Retina (tissue), 1 donor: Measurements from ENCODE around the gene SMARCC2.
A peak's percentile ranks its signal among the peaks of the same experiment; 100 is the strongest.
"Not testable (repeated sequence)": the region's sequence is repeated elsewhere in the genome, so short reads cannot be mapped to it uniquely, and the experiment has no call there.

ENCODE experiments used
- DNase-seq: peaks from one replicate; pipeline ENCODE4 v3.0.0-alpha.2; 2016

Gene SMARCC2

GRCh38 chr12:56206452-56207166 lies 17.3 kb upstream of the SMARCC2 start:
- peak; percentile 42 for DNase-seq

GRCh38 chr12:56205445-56205844 lies 16.2 kb upstream of the SMARCC2 start:
- no peak for DNase-seq

DNA sequence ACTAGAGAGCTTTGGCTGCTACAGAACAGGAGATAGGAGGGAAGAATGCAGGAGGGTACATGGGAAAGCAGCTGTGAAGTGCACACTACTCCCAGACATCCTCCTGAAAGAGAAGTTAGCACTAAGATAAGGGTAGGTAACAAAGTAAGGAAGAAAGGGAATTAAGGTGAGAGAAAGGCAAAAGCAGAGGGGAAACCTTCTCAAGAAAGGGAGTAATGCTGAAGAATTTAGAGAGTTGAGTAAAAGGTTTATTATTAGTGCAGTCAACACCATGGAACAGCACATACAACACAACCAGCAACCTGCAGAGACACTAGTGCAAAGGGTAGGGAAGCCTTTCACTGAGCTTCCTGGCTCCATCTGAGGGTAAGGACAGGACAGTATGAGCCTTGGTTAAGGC lies 15.0 kb upstream of the SMARCC2 start:
- no peak for DNase-seq

DNA sequence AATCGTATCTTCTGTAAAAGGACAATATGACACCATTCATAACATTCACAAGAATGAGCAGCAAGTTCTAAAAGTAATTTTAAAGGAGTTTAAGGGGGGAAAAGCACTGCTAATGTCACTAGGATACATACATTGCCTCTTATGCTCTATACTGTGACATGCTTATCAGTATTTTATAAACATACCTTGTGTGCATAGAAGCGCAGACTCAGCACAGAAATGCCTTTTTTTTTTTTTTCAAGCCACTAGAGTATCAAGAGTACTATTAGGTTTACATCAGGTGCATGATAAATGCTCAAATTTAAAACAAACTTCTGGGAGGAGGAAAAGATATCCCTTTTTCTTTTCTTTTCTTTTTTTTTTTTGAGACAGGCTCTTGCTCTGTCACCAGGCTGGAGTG lies 13.6 kb upstream of the SMARCC2 start:
- DNase-seq: no peak

DNA sequence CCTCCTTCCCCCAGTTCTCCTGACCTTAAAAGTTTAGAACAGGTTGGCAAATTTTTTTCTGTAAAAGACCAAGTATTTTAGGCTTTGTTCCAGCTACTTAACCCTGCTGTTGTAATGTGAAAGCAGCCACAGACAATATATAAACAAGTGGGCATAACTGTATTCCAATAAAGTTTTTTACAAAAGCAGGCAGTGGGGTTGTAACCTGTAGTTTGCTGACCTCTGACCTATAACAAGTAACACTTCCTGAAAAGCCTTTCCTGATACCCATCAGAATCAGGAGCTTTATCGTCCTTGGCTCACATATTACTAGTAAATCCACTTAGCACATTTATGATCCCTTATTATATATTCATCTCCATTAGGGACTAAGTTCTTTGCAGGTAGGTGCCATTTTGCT lies 13.1 kb upstream of the SMARCC2 start:
- no peak for DNase-seq

DNA sequence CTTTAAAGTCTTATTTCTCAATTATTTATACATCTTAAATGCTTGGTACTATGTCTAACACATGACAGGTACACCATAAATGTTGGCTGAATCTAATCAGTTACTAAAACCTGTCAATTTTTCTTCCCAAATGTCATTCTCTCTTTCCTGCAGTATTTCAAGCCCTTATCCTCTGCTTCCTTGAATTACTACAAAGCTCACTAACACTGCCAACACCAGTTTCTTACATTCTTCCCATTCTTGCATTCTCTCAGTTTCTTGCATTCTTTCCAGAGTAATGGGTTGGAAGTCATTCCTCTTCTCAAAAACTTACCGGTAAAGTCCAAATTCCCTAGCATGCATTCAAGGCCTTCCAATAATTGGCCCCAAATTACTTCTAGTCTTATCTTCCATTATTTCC lies 9.6 kb upstream of the SMARCC2 start:
- no peak for DNase-seq

DNA sequence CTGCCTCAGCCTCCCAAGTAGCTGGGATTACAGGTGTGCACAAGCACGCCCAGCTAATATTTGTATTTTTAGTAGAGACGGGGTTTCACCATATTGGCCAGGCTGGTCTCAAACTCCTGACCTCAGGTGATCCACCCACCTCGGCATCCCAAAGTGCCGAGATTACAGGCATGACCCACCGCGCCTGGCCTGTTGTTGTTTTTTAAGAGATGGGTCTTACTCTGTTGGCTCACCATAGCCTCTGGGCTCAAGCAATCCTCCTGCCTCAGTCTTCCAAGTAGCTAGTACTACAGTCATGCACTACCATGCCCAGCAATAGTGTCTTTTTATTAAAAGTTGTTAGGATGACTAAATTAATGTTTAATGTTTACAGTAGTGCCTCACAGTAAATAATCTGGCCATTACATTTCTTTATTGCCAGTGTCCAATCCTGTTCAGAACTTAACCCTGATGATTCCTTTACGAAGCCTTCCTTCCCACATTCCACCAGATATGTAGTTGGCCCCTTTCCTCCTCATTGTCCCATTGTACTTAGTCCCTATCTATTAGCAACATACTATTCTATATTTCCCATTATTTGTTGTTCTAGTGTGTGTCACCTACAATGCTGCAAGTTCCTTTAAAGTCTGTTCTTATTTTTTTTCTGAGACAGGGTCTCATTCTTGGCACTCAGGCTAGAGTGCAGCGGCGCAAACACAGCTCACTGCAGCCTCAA lies 8.8 kb upstream of the SMARCC2 start:
- no peak for DNase-seq

GRCh38 chr12:56196818-56197550 lies 7.7 kb upstream of the SMARCC2 start:
- DNase-seq: not testable (repeated sequence)

GRCh38 chr12:56193025-56193578 lies 3.8 kb upstream of the SMARCC2 start:
- DNase-seq: peak; percentile 64

DNA sequence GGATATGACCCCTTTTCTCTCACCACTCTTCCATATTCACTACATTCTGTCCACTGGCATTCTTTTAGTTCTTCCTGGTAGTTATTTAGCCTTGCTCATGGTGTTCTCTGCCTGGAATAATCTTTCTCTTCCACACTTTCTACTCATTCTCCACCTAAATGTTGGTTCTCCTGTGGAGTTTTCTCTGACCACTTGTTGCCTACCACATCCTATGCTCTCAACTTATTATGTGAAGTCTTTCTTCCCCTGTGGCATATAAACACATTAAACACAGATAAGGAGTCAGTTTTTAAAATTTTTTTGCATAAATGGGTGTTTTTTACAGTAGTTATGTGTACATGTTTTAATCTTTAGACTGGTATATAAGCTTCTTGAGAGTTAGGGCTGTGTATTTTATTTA lies 3.3 kb upstream of the SMARCC2 start:
- DNase-seq: no peak

DNA sequence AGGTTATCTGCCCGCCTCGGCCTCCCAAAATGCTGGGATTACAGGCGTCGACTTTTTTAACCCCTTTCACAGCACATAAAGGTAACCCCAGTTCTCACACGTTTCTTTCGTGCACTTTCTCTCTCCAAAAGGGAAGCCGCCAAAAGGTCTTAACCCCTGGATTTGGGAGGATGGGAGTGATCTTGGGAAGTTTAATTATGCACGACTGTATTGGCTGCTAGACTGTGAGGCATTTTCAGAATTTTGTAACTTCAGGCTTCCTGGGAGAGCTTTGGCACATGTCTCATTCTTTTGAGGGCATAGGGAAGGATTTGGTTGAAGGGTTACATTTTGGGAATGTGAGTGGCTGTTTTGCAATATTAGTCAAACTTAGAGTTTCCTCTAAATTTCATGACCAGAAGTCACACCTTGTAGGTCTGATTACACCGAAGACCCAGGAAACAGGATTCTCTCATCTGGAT lies 1.4 kb upstream of the SMARCC2 start:
- no peak for DNase-seq

DNA sequence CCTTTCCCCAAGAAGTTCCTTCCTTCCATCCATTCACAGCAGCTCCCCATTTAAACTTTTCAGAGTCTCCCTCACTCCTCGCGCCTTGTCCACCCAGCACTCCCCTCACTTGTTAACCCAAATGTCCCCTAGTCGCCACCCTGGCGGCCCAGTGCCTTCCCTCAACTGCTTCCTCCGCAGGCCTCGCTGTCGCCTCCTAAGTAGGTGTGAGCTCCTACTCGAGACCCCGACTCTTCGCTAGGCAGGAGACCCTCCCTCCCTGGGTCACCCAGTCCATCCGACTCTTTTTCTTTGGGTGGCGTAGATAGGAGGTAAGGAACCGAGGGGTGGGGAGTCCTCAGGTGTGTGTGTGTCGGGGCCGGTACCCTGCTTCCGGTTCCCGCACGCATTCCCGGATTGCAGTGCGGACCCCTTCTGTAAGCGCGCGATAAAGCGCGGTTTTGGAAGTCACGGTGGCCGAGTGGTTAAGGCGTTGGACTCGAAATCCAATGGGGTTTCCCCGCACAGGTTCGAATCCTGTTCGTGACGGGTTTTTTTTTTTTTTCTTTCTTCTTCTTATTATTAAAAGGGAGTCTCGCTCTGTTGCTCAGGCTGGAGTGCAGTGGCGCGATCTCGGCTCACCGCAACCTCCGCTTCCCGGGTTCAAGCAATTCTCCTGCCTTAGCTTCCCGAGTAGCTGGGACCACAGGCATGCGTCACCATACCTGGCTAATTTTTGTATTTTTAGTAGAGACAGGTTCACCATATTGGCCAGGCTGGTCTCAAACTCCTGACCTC lies 823 bp upstream of the SMARCC2 start:
- peak; percentile 97 for DNase-seq

- no peak for DNase-seq
Measured at GRCh38 chr12:56188778-56189098, 545 bp downstream of the SMARCC2 start.

DNA sequence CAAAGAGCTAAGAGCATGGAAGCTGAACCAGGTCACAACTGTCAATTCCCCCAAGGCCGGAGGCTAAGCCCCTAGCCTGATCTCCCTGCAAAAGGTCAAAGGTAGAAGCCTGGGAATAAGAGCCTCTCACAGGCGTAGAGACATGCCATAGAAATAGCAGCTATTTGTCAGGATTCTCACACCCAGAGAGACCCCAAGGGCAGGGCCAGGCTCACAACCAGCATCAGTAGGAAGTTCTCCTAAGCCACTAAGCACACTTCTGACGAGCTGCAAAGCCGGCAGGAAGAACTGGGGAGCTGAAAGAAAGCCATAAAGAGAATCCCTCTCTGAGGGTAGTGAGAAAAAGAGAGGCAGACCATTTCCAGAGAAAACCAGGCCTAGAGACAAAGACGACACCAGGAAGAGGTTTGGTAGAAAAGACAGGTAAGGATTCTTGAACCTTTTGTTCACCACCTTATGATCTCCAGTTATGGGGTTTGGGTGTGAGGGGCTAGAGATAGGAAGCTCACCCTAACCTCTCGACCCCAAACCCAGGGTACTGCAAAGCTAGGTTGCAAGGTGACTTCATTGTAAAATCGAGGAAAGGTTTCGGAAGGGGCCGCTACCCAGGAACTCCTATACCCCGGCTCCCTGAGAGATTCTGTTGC lies 1.0 kb downstream of the SMARCC2 start:
- peak; percentile 58 for DNase-seq

DNA sequence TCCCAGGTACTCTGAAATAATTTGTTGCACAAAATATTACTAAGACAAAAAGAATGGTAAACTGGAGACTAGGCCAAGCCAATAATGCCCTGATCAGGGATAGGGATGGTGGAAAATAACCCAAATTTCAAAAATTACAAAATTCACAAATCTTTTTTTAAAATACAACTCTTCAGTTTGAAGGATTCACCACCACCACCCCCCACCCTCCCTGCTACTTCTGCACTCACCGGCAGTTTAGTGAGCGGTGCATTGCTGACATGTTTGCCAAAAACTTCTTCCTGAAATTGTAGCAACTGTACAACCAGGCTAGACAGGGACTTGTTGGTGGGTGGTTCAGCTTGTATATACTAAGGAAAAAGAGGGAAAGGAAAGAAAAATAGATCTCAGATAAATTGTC lies 2.3 kb downstream of the SMARCC2 start:
- DNase-seq: no peak

GRCh38 chr12:56178347-56178746 lies 10.9 kb downstream of the SMARCC2 start:
- no peak for DNase-seq

- DNase-seq: no peak
Measured at GRCh38 chr12:56172839-56173238, 16.4 kb downstream of the SMARCC2 start.

- DNase-seq: no peak
Measured at GRCh38 chr12:56169229-56169759, 20.0 kb downstream of the SMARCC2 start.

DNA sequence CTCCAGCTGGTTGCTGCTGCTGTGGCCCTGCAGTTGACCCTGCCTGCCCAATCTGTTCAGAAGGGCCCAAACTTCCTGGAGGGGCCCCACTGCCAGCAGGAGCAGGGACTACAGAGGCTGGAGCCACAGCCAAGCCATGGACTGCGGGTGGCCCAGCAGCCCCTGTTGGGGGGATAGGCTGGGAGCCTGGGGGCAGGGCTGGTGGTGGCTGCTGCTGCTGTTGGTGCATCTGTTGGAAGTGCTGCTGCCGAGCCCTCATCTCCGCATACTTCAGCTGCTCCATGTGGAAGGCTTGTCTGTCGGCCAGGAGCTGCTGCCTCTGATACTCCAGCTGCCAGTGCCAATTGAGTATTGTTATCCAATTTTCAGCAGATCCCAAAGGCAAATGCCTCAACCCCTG lies 23.9 kb downstream of the SMARCC2 start:
- DNase-seq: no peak

DNA sequence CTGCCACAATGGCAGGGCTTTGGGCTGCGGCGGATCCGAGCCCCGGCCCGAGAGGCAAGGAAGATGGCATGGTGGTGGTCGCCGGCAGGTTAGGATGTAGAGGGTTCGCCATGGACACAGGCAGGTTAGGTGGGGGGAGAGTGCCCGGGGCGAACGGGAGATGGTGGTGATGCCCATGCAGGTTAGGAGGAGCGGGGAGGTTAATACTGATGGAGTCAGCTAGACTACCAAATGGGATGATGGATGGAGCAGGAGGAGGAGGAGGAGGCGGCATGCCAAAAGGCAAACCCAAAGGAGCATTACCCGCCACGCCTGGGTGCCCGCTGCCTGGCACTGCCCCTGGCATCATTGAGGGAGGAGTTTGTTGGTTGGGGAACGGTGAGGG lies 24.9 kb downstream of the SMARCC2 start:
- DNase-seq: no peak

DNA sequence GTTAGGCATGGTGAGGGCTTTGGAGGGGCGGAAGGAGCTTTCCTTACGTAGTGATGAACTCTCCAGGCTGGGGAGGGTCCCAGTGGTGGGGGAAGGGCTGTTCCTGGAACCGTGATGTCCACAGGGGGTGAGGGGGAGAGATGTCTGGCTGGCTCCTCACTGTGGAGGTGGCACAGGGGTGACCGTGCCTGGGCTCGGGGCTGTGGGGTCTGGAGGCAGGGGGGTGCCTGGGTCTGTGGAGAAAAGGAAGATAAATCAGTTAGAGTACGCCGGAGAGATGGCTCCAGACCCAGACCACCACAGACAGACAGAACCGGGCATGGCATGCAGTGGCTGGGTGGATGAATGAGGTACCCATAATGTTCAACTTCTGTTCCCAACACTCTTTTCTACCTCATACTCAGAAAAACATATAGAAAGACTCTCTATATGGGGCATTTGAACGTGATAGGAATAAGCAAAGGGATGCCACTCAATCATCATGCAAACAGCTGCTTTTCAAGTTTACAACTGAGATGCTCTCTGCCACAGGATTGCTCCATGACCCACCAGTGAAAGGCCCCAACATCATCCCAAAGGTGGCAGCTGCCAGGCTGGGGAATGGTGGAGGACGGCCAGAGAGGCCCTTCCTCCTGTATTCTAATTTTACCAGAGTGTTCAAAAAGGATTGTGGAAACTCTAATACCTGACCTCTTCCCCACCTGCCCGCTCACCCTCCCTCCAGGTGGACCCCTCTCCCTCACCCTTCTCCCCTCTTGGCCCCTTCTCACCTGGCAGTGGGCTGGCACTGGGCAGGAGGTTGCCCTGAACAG lies 25.5 kb downstream of the SMARCC2 start:
- no peak for DNase-seq
